Ovary (tissue), 9 donors: ENCODE data around the gene EXOSC5. TPM values are rescaled to one million over a fixed set of nuclear protein-coding genes. Genes with fewer than 3 reads are reported as not detected.

Source experiments
- DNase-seq, 5 donors: peaks; one replicate each; pipeline ENCODE4 v3.0.0-alpha.2; 2019 to 2020
- H3K27ac ChIP-seq, 2 donors: fragments of 200-600 bp; one replicate each; pipeline versions ENCODE4 v1.5.1 to v1.8.0; 2019 to 2022
- H3K27me3 ChIP-seq: fragments of 200-600 bp; one replicate; pipeline ENCODE4 v1.8.0; 2022
- H3K36me3 ChIP-seq: fragments of 200-600 bp; sonication (generic); one replicate; pipeline ENCODE4 v1.5.1; 2019
- H3K4me1 ChIP-seq: one replicate; pipeline ENCODE4 v1.8.1; 2013; ENCODE audit warnings: mild to moderate bottlenecking, moderate library complexity; ENCODE audit not compliant: insufficient read depth
- H3K4me3 ChIP-seq: fragments of 200-600 bp; sonication (generic); one replicate; pipeline ENCODE4 v1.5.1; 2017
- H3K9me3 ChIP-seq, 2 donors: fragments of 200-600 bp in 1 of 2; sonication (generic) in 1 of 2; one replicate each; pipeline versions ENCODE4 v1.5.1 to v1.8.1; 2013 to 2019; ENCODE audit warnings: mild to moderate bottlenecking in 1 of 2, moderate library complexity in 1 of 2
- CTCF ChIP-seq, 3 donors: fragments of 450-650 bp in 2 of 3; fragments of 200-600 bp in 1 of 3; IDR thresholded peaks; one replicate each; pipeline versions ENCODE4 v1.5.1 to v1.8.0; 2016 to 2022; ENCODE audit warnings: antibody characterized with exemption in 3 of 3, mild to moderate bottlenecking in 1 of 3
- EP300 ChIP-seq: sonication (generic); formaldehyde crosslinking; IDR thresholded peaks from one replicate; pipeline ENCODE4 v1.6.1; 2017; ENCODE audit warnings: antibody characterized with exemption
- POLR2A ChIP-seq: fragments of 450-650 bp; IDR thresholded peaks from one replicate; pipeline ENCODE4 v1.6.1; 2017; ENCODE audit warnings: antibody characterized with exemption, mild to moderate bottlenecking, moderate library complexity
- WGBS, 3 donors: extraction: QIAGEN DNeasy Blood & Tissue Kit in 1 of 3; methylation state at CpG; one replicate each; pipeline versions ENCODE4 v1.1.5 to v1.1.7; 2013 to 2017; 5-methylcytosine and 5-hydroxymethylcytosine counted together
- intact Hi-C, 4 donors: fragments of 100-400 bp; cut with DNase I; formaldehyde crosslinking; loops; one replicate each; pipeline versions ENCODE4 v1.11.0 to v1.15.1; 2022 to 2023
- polyA plus RNA-seq, 2 donors: library from polyadenylated mRNA; stranded (reverse); fragments of 200-250 nt in 1 of 2; fragments of 350-450 nt in 1 of 2; fragmentation: Illumina TruSeq in 1 of 2; extraction: RNeasy Lipid Tissue Mini Kit (QIAGEN cat#74804) in 1 of 2; gene quantifications; one replicate each; pipeline ENCODE4 v1.2.3, GENCODE V29; 2013 to 2014
- total RNA-seq, 7 donors: library from RNA; depleted of rRNA in 2 of 7; stranded (reverse); fragments of >200 nt in 2 of 7; fragmentation: NEBNext Ultra II Directional in 3 of 7; extraction: Animal tissue kit (Norgen Biotek cat#: 25700) in 3 of 7; gene quantifications; one replicate each; pipeline versions ENCODE4 v1.1.0 to v1.2.4, GENCODE V29; 2016 to 2023
- donor health status: DM: no; HTN: no; CAD: no; lungs with moderate emphysema.
- donor health status: DM: no; HTN: no; CAD: no.
- donor health status: Bipolar disorder and iron deficiency.
- donor health status: DM: yes; HTN: yes; CAD: no.
- donor health status: DM: no; HTN: no; CAD: no.
- donor health status: DM: yes; HTN: yes; CAD: no.

Gene EXOSC5
- total and polyA plus RNA-seq, 9 donors = 1.5 to 25.0 (median 13.8) TPM

DNA sequence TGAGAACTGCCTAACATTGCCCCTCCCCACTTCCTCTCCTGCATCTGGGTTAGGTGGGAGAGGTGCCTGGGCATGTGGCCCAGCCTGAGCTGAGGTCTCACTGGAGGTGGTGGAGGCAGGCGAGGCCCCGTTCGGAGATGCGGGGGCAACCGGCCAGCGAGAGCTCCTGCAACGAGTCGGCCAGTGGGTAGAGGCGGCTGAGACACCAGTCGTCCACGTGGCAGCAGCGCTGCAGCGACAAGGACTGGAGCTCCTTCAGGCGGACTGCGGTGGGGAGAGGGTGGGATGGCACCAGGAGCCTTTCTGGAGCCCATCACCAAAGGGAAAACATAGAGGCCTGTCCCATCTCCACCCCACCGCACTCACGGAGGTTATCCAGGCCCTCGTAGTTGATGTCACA, 36.0 kb upstream of the EXOSC5 start:
- Histone ChIP-seq H3K9me3 (no peaks in the 10 kb centered on the region), H3K4me3 (no peak overlapping the region), H3K27me3 (no peaks in the 10 kb centered on the region), H3K27ac (no peak overlapping the region), H3K4me1 (no peaks in the 10 kb centered on the region), H3K36me3 (no peaks in the 10 kb centered on the region)
- WGBS, 3 donors = 82 to 91% (median 85%) methylated on average over 18 of the region's 18 CpGs
- TF ChIP-seq POLR2A (no peak), CTCF (IDR thresholded peaks at IDR 0.05) (no peak), EP300 (no peak)
- no peak for DNase-seq
- intact Hi-C loops = loop anchor here in 1 of 4 donors (10.0 kb wide), 1 partner anchor 108 kb away; no protein-coding TSS in a partner anchor

- 56 to 63% (median 62%) methylated on average over 23 of the region's 23 CpGs for WGBS, 3 donors
- Histone ChIP-seq H3K4me1 (peaks cover 4% of the 10 kb centered on the region), H3K36me3 (no peaks in the 10 kb centered on the region), H3K4me3 (no peak overlapping the region), H3K27me3 (no peaks in the 10 kb centered on the region), H3K27ac (no peak overlapping the region), H3K9me3 (no peaks in the 10 kb centered on the region)
- intact Hi-C loops = loop anchor here in 1 of 4 donors (10.0 kb wide), 1 partner anchor 107 kb away; no protein-coding TSS in a partner anchor
- DNase-seq = no peak
- TF ChIP-seq CTCF (IDR thresholded peaks at IDR 0.05) (no peak), EP300 (no peak), POLR2A (no peak)
Measured at GRCh38 chr19:41431426-41432386, 34.5 kb upstream of the EXOSC5 start.

- no peaks in the 10 kb centered on the region for H3K27me3 ChIP-seq
- H3K27ac ChIP-seq = no peak overlapping the region
- H3K9me3 ChIP-seq = no peaks in the 10 kb centered on the region
- DNase-seq = no peak
- peaks cover 6% of the 10 kb centered on the region for H3K4me1 ChIP-seq
- WGBS, 3 donors = 71 to 93% (median 92%) methylated on average over 6 of the region's 6 CpGs
- H3K36me3 ChIP-seq = no peaks in the 10 kb centered on the region
- intact Hi-C loops = loop anchor here in 1 of 4 donors (10.0 kb wide), 1 partner anchor 106 kb away; no protein-coding TSS in a partner anchor
- H3K4me3 ChIP-seq = no peak overlapping the region
- TF ChIP-seq POLR2A (no peak), EP300 (no peak), CTCF (IDR thresholded peaks at IDR 0.05) (no peak)
Measured at GRCh38 chr19:41430922-41431321, 33.8 kb upstream of the EXOSC5 start.

DNA sequence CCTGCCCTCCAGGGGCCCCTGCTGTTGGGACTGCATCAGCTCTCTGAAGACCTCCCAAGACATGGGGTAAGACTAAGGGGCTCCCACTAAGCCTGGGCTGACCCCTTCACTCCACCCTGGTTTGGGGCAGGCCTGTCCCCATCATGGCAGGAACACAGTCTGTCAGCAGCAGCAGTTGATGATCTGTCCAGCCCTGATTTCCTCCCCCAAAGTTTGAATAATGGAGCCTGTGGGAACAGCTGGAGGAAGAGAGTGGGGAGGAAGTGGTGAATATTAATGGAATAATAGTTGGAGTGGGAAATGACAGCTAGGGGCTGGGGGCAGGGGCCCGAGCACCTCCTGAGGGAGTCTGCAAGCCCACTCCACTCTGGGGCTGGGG, 31.3 kb upstream of the EXOSC5 start:
- H3K27ac ChIP-seq = peak overlapping the region in 1 of 2 donors; percentile 68
- H3K4me3 ChIP-seq = peak overlapping the region; percentile 54
- WGBS, 3 donors = 71 to 86% (median 74%) methylated on average over 1 of the region's 1 CpG
- H3K36me3 ChIP-seq = no peaks in the 10 kb centered on the region
- peaks cover 6% of the 10 kb centered on the region for H3K4me1 ChIP-seq
- no peaks in the 10 kb centered on the region for H3K27me3 ChIP-seq
- DNase-seq = no peak
- intact Hi-C loops = no loop called here
- no peaks in the 10 kb centered on the region for H3K9me3 ChIP-seq
- TF ChIP-seq POLR2A (no peak), CTCF (IDR thresholded peaks at IDR 0.05) (no peak), EP300 (no peak)
